Thyroid gland (tissue), 4 donors: ENCODE results near the gene RARA.

Source experiments
- POLR2A ChIP-seq, 2 donors: fragments of 450-650 bp; IDR thresholded peaks; one replicate each; pipeline ENCODE4 v1.6.1; 2017; ENCODE audit warnings: antibody characterized with exemption in 2 of 2, mild to moderate bottlenecking in 2 of 2, moderate library complexity in 1 of 2
- TF ChIP-seq, protein P1 (sequence below), 6 experiments: fragments of 200-600 bp in 3 of 6; fragments of 450-650 bp in 3 of 6; sonication (generic) in 3 of 6; IDR thresholded peaks; one replicate each; pipeline ENCODE4 v1.5.1; 2016 to 2019; ENCODE audit warnings: antibody characterized with exemption in 6 of 6, mild to moderate bottlenecking in 2 of 6, inconsistent platforms in 1 of 6, moderate library complexity in 1 of 6

DNA sequence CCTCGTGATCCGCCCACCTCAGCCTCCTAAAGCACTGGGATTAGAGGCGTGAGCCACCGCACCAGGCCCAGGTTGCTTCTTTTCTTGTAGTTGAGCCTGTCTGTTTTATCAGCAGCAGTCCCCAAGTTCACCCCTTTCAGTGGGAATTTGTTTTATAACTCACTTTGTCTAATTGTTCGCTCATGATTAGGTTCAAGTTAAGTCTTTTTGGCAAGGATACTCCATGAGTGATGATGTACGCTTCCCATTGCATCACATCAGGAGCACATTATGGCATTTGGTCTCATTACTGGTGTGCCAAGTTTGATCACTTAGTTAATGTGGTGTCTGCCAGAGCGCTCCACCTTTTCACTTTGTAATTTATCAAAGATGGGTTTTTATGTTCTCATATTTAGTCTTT is 70.0 kb downstream of the RARA start:
- TF ChIP-seq, protein P1, sequence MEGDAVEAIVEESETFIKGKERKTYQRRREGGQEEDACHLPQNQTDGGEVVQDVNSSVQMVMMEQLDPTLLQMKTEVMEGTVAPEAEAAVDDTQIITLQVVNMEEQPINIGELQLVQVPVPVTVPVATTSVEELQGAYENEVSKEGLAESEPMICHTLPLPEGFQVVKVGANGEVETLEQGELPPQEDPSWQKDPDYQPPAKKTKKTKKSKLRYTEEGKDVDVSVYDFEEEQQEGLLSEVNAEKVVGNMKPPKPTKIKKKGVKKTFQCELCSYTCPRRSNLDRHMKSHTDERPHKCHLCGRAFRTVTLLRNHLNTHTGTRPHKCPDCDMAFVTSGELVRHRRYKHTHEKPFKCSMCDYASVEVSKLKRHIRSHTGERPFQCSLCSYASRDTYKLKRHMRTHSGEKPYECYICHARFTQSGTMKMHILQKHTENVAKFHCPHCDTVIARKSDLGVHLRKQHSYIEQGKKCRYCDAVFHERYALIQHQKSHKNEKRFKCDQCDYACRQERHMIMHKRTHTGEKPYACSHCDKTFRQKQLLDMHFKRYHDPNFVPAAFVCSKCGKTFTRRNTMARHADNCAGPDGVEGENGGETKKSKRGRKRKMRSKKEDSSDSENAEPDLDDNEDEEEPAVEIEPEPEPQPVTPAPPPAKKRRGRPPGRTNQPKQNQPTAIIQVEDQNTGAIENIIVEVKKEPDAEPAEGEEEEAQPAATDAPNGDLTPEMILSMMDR (IDR thresholded peaks at IDR 0.05), result no peak
- no peak for TF ChIP-seq POLR2A (IDR thresholded peaks at IDR 0.05)
